ENCODE data around the gene ORMDL3.

DNA sequence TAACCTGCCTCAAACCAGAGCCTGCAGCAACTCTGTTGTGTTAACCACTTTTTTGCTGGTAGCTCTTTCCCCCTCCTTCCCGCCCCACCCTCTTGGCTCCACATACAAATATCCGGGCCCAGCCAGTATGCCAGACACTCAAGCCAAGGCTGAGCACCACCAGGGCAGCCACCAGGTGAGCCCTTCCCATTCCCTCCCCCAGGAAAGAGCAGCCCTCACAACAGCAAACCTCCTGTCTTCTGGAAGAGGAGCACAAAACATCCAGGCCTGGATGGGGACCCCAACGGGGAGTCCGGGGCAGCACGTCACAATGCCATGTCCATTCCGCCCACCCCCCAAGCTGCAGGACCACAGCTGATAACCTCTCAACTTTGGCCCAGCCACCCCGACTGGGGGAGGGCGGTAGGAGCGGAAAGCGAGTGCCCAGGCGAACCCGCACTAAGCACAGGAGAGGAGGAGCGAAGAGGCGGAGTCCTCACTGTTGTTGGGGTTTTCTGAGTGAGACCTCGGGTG is 757 bp downstream of the ORMDL3 start:
- TF ChIP-seq EP300 (IDR thresholded peaks at IDR 0.05): no peak
- TF ChIP-seq, protein P1, sequence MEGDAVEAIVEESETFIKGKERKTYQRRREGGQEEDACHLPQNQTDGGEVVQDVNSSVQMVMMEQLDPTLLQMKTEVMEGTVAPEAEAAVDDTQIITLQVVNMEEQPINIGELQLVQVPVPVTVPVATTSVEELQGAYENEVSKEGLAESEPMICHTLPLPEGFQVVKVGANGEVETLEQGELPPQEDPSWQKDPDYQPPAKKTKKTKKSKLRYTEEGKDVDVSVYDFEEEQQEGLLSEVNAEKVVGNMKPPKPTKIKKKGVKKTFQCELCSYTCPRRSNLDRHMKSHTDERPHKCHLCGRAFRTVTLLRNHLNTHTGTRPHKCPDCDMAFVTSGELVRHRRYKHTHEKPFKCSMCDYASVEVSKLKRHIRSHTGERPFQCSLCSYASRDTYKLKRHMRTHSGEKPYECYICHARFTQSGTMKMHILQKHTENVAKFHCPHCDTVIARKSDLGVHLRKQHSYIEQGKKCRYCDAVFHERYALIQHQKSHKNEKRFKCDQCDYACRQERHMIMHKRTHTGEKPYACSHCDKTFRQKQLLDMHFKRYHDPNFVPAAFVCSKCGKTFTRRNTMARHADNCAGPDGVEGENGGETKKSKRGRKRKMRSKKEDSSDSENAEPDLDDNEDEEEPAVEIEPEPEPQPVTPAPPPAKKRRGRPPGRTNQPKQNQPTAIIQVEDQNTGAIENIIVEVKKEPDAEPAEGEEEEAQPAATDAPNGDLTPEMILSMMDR (IDR thresholded peaks at IDR 0.05): no peak
